GM21619 (cell line): ENCODE measurements around the gene MFAP2.

Source experiments
- ATAC-seq: cut with Tn5 transposase; IDR thresholded peaks from one replicate; pipeline ENCODE4 v1.9.1; 2021; ENCODE audit not compliant: unreplicated experiment

Gene MFAP2

GRCh38 chr1:17008208-17008855 lies 27.9 kb upstream of the MFAP2 start:
- no peak for ATAC-seq

GRCh38 chr1:17007121-17007520 lies 26.7 kb upstream of the MFAP2 start:
- ATAC-seq, result no peak

GRCh38 chr1:17005365-17005740 lies 24.9 kb upstream of the MFAP2 start:
- ATAC-seq, result no peak

GRCh38 chr1:17004466-17005364 lies 24.3 kb upstream of the MFAP2 start:
- no peak for ATAC-seq

GRCh38 chr1:17002524-17002902 lies 22.1 kb upstream of the MFAP2 start:
- no peak for ATAC-seq

- ATAC-seq, result no peak
Observed at GRCh38 chr1:17001760-17002523, 21.5 kb upstream of the MFAP2 start.

GRCh38 chr1:16999863-17000262 lies 19.4 kb upstream of the MFAP2 start:
- ATAC-seq, result no peak

GRCh38 chr1:16998589-16998988 lies 18.2 kb upstream of the MFAP2 start:
- ATAC-seq, result no peak

GRCh38 chr1:16996845-16997244 lies 16.4 kb upstream of the MFAP2 start:
- ATAC-seq, result no peak

- no peak for ATAC-seq
Observed at GRCh38 chr1:16993521-16994038, 13.2 kb upstream of the MFAP2 start.

GRCh38 chr1:16992675-16993074 lies 12.3 kb upstream of the MFAP2 start:
- ATAC-seq, result no peak

- ATAC-seq, result no peak
Observed at GRCh38 chr1:16992102-16992501, 11.7 kb upstream of the MFAP2 start.

- ATAC-seq, result no peak
Observed at GRCh38 chr1:16991571-16991970, 11.2 kb upstream of the MFAP2 start.

- ATAC-seq, result no peak
Observed at GRCh38 chr1:16989676-16990391, 9.4 kb upstream of the MFAP2 start.

- ATAC-seq, result no peak
Observed at GRCh38 chr1:16988210-16988609, 7.8 kb upstream of the MFAP2 start.

GRCh38 chr1:16986962-16987361 lies 6.5 kb upstream of the MFAP2 start:
- ATAC-seq, result no peak

GRCh38 chr1:16986560-16986959 lies 6.1 kb upstream of the MFAP2 start:
- ATAC-seq, result no peak

GRCh38 chr1:16986113-16986512 lies 5.7 kb upstream of the MFAP2 start:
- ATAC-seq, result no peak

- no peak for ATAC-seq
Observed at GRCh38 chr1:16984717-16985116, 4.3 kb upstream of the MFAP2 start.

- no peak for ATAC-seq
Observed at GRCh38 chr1:16983649-16984048, 3.2 kb upstream of the MFAP2 start.

GRCh38 chr1:16982902-16983301 lies 2.5 kb upstream of the MFAP2 start:
- ATAC-seq, result no peak
